Measurements from ENCODE around the gene OOSP4A. TPM values are rescaled to one million over a fixed set of nuclear protein-coding genes. Genes with fewer than 3 reads are reported as not detected.

OOSP4A gene
- polyA plus RNA-seq, 1 donor from 2014 or later = not detected

DNA sequence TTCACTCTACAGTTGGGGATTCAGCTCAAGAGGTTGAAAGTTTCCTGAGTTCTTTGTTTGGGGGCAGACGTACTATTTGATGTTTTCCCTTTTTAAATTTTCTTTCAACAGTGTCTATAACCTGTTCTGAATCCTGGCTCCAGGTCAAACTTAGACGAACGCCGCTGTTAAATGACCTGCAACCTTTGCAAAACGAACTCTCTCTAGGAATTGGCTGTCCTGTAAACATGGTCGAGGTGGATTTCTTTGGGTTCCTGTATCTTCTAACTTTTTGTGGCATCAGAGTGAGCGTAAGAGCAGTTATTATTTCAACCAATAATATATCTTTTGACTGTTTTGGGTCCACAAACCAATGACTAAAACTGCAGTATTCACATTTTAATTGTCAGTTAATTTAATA is 1.6 kb downstream of the OOSP4A start:
- H3K9me3 ChIP-seq (ENCODE audit: low read length) = no peaks in the 10 kb centered on the region
- TF ChIP-seq EZH2 (IDR thresholded peaks at IDR 0.05; ENCODE audit: borderline replicate concordance, insufficient read depth, low read length, poor library complexity, severe bottlenecking) = no peak
- no peak for TF ChIP-seq RAD21 (conservative IDR thresholded peaks at IDR 0.05)
- no peak for TF ChIP-seq MXI1 (conservative IDR thresholded peaks at IDR 0.05; ENCODE audit: poor library complexity, severe bottlenecking)
- TF ChIP-seq POLR2AphosphoS5 (IDR thresholded peaks at IDR 0.05) = no peak
- TF ChIP-seq, protein P1, sequence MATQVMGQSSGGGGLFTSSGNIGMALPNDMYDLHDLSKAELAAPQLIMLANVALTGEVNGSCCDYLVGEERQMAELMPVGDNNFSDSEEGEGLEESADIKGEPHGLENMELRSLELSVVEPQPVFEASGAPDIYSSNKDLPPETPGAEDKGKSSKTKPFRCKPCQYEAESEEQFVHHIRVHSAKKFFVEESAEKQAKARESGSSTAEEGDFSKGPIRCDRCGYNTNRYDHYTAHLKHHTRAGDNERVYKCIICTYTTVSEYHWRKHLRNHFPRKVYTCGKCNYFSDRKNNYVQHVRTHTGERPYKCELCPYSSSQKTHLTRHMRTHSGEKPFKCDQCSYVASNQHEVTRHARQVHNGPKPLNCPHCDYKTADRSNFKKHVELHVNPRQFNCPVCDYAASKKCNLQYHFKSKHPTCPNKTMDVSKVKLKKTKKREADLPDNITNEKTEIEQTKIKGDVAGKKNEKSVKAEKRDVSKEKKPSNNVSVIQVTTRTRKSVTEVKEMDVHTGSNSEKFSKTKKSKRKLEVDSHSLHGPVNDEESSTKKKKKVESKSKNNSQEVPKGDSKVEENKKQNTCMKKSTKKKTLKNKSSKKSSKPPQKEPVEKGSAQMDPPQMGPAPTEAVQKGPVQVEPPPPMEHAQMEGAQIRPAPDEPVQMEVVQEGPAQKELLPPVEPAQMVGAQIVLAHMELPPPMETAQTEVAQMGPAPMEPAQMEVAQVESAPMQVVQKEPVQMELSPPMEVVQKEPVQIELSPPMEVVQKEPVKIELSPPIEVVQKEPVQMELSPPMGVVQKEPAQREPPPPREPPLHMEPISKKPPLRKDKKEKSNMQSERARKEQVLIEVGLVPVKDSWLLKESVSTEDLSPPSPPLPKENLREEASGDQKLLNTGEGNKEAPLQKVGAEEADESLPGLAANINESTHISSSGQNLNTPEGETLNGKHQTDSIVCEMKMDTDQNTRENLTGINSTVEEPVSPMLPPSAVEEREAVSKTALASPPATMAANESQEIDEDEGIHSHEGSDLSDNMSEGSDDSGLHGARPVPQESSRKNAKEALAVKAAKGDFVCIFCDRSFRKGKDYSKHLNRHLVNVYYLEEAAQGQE (IDR thresholded peaks at IDR 0.05; ENCODE audit: borderline replicate concordance) = no peak
- no peak for TF ChIP-seq EP300 (conservative IDR thresholded peaks at IDR 0.05; ENCODE audit: poor library complexity, severe bottlenecking)
- TF ChIP-seq, protein P2, sequence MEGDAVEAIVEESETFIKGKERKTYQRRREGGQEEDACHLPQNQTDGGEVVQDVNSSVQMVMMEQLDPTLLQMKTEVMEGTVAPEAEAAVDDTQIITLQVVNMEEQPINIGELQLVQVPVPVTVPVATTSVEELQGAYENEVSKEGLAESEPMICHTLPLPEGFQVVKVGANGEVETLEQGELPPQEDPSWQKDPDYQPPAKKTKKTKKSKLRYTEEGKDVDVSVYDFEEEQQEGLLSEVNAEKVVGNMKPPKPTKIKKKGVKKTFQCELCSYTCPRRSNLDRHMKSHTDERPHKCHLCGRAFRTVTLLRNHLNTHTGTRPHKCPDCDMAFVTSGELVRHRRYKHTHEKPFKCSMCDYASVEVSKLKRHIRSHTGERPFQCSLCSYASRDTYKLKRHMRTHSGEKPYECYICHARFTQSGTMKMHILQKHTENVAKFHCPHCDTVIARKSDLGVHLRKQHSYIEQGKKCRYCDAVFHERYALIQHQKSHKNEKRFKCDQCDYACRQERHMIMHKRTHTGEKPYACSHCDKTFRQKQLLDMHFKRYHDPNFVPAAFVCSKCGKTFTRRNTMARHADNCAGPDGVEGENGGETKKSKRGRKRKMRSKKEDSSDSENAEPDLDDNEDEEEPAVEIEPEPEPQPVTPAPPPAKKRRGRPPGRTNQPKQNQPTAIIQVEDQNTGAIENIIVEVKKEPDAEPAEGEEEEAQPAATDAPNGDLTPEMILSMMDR (IDR thresholded peaks at IDR 0.05; ENCODE audit: poor library complexity, severe bottlenecking) = no peak
- TF ChIP-seq TAF1 (IDR thresholded peaks at IDR 0.05; ENCODE audit: low read depth) = no peak
- no peak for TF ChIP-seq SMC3 (conservative IDR thresholded peaks at IDR 0.05; ENCODE audit: poor library complexity)
- H2AFZ ChIP-seq (ENCODE audit: low read depth, low read length) = no peak overlapping the region
- H3K36me3 ChIP-seq (ENCODE audit: insufficient read depth, low read length) = no peaks in the 10 kb centered on the region
- H3K9me2 ChIP-seq (ENCODE audit: insufficient read depth, low read length) = no peaks in the 10 kb centered on the region
- H3K79me2 ChIP-seq (replicated peaks; ENCODE audit: insufficient read depth, low read length) = no peaks in the 10 kb centered on the region
- no peaks in the 10 kb centered on the region for H3K27me3 ChIP-seq (ENCODE audit: insufficient read depth, low read depth, low read length)
- no peak overlapping the region for H3K9ac ChIP-seq (ENCODE audit: low read length)
- H3K27ac ChIP-seq (ENCODE audit: low read length) = no peak overlapping the region
- no peaks in the 10 kb centered on the region for H4K20me1 ChIP-seq (ENCODE audit: insufficient read depth)
- H3K4me2 ChIP-seq (ENCODE audit: low read length) = no peak overlapping the region
- no peaks in the 10 kb centered on the region for H3F3A ChIP-seq (ENCODE audit: insufficient read depth, low read length, poor library complexity, severe bottlenecking)
- H3K4me3 ChIP-seq (ENCODE audit: low read length) = no peak overlapping the region

DNA sequence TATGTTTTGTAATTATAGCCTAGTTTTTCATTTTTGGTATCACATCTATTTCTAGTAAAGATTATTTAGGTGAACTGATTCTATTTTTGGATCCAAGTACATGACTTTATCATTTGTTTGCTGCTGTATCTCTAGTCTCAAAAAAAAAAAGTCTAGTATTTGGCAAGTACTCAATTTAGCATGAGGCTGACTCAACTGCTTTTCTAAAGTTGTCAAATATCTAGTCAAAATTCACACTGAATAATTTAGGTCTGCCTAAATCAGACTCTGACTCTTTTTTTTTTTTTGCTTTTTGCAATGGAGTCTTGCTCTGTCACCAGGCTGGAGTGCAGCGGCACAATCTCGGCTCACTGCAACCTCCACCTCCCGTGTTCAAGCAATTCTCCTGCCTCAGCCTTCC is 2.4 kb downstream of the OOSP4A start:
- Histone ChIP-seq H3K9me2 (ENCODE audit: insufficient read depth, low read length) (no peaks in the 10 kb centered on the region), H3K4me2 (ENCODE audit: low read length) (no peak overlapping the region), H3K36me3 (ENCODE audit: insufficient read depth, low read length) (no peaks in the 10 kb centered on the region), H2AFZ (ENCODE audit: low read depth, low read length) (no peak overlapping the region), H3K4me3 (ENCODE audit: low read length) (no peak overlapping the region), H3K79me2 (replicated peaks; ENCODE audit: insufficient read depth, low read length) (no peaks in the 10 kb centered on the region), H3K9ac (ENCODE audit: low read length) (no peak overlapping the region), H3K9me3 (ENCODE audit: low read length) (no peaks in the 10 kb centered on the region), H3F3A (ENCODE audit: insufficient read depth, low read length, poor library complexity, severe bottlenecking) (no peaks in the 10 kb centered on the region), H4K20me1 (ENCODE audit: insufficient read depth) (no peaks in the 10 kb centered on the region), H3K27me3 (ENCODE audit: insufficient read depth, low read depth, low read length) (no peaks in the 10 kb centered on the region), H3K27ac (ENCODE audit: low read length) (no peak overlapping the region)
- TF ChIP-seq MXI1 (conservative IDR thresholded peaks at IDR 0.05; ENCODE audit: poor library complexity, severe bottlenecking) = no peak
- TF ChIP-seq TAF1 (IDR thresholded peaks at IDR 0.05; ENCODE audit: low read depth) = no peak
- TF ChIP-seq, protein P1 (IDR thresholded peaks at IDR 0.05; ENCODE audit: borderline replicate concordance) = no peak
- no peak for TF ChIP-seq EP300 (conservative IDR thresholded peaks at IDR 0.05; ENCODE audit: poor library complexity, severe bottlenecking)
- TF ChIP-seq EZH2 (IDR thresholded peaks at IDR 0.05; ENCODE audit: borderline replicate concordance, insufficient read depth, low read length, poor library complexity, severe bottlenecking) = no peak
- TF ChIP-seq POLR2AphosphoS5 (IDR thresholded peaks at IDR 0.05) = no peak
- TF ChIP-seq, protein P2 (IDR thresholded peaks at IDR 0.05; ENCODE audit: poor library complexity, severe bottlenecking) = no peak
- TF ChIP-seq RAD21 (conservative IDR thresholded peaks at IDR 0.05) = no peak
- no peak for TF ChIP-seq SMC3 (conservative IDR thresholded peaks at IDR 0.05; ENCODE audit: poor library complexity)

Data from neural cell (in vitro differentiated cells).